ENCODE data around the gene VWF. TPM values are rescaled to one million over a fixed set of nuclear protein-coding genes. Genes with fewer than 3 reads are reported as not detected.

Gene VWF
- total and polyA plus RNA-seq, 10 of the 15 experiments (the other 5 are each of a cell fraction or from before 2014, with no cell fraction given) = 0.08 to 0.23 TPM; not detected in 8

GRCh38 chr12:6132496-6132895 lies 8.0 kb upstream of the VWF start (continued):
- TF ChIP-seq BMI1 (IDR thresholded peaks at IDR 0.05; ENCODE audit: borderline replicate concordance) (no peak), TARDBP (IDR thresholded peaks at IDR 0.05; ENCODE audit: borderline replicate concordance) (no peak), E2F8 (IDR thresholded peaks at IDR 0.05; ENCODE audit: low read depth, partially characterized antibody) (no peak)

GRCh38 chr12:6125310-6125608 lies 789 bp upstream of the VWF start:
- no peak for TF ChIP-seq FOS (IDR thresholded peaks at IDR 0.05; ENCODE audit: borderline replicate concordance, extremely low read depth, insufficient read length)
- TF ChIP-seq CREB1 (IDR thresholded peaks at IDR 0.05; ENCODE audit: low read depth) = no peak
- TF ChIP-seq ZNF217 (IDR thresholded peaks at IDR 0.05) = no peak
- no peak for TF ChIP-seq NR2F1 (conservative IDR thresholded peaks at IDR 0.05)
- TF ChIP-seq POLR2A (IDR thresholded peaks at IDR 0.05; ENCODE audit: low read depth, low read length) = no peak
- TF ChIP-seq, protein P1, sequence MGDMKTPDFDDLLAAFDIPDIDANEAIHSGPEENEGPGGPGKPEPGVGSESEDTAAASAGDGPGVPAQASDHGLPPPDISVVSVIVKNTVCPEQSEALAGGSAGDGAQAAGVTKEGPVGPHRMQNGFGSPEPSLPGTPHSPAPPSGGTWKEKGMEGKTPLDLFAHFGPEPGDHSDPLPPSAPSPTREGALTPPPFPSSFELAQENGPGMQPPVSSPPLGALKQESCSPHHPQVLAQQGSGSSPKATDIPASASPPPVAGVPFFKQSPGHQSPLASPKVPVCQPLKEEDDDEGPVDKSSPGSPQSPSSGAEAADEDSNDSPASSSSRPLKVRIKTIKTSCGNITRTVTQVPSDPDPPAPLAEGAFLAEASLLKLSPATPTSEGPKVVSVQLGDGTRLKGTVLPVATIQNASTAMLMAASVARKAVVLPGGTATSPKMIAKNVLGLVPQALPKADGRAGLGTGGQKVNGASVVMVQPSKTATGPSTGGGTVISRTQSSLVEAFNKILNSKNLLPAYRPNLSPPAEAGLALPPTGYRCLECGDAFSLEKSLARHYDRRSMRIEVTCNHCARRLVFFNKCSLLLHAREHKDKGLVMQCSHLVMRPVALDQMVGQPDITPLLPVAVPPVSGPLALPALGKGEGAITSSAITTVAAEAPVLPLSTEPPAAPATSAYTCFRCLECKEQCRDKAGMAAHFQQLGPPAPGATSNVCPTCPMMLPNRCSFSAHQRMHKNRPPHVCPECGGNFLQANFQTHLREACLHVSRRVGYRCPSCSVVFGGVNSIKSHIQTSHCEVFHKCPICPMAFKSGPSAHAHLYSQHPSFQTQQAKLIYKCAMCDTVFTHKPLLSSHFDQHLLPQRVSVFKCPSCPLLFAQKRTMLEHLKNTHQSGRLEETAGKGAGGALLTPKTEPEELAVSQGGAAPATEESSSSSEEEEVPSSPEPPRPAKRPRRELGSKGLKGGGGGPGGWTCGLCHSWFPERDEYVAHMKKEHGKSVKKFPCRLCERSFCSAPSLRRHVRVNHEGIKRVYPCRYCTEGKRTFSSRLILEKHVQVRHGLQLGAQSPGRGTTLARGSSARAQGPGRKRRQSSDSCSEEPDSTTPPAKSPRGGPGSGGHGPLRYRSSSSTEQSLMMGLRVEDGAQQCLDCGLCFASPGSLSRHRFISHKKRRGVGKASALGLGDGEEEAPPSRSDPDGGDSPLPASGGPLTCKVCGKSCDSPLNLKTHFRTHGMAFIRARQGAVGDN (IDR thresholded peaks at IDR 0.05) = no peak
- TF ChIP-seq, protein P2, sequence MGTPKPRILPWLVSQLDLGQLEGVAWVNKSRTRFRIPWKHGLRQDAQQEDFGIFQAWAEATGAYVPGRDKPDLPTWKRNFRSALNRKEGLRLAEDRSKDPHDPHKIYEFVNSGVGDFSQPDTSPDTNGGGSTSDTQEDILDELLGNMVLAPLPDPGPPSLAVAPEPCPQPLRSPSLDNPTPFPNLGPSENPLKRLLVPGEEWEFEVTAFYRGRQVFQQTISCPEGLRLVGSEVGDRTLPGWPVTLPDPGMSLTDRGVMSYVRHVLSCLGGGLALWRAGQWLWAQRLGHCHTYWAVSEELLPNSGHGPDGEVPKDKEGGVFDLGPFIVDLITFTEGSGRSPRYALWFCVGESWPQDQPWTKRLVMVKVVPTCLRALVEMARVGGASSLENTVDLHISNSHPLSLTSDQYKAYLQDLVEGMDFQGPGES (IDR thresholded peaks at IDR 0.05) = no peak
- TF ChIP-seq RAD51 (IDR thresholded peaks at IDR 0.05) = no peak
- no peak for TF ChIP-seq ASH2L (IDR thresholded peaks at IDR 0.05; ENCODE audit: borderline replicate concordance, low read depth)
- TF ChIP-seq ESRRA (IDR thresholded peaks at IDR 0.05; ENCODE audit: low read length) = no peak
- TF ChIP-seq ELK1 (IDR thresholded peaks at IDR 0.05; ENCODE audit: low read depth, low read length) = no peak
- TF ChIP-seq SP1 (IDR thresholded peaks at IDR 0.05; ENCODE audit: low read depth, low read length) = no peak
- no peak for TF ChIP-seq NR2C2 (IDR thresholded peaks at IDR 0.05; ENCODE audit: borderline replicate concordance, control insufficient read depth, insufficient read length, low read depth)
- ChIA-PET RAD21 (ENCODE audit: unreplicated experiment) (interaction anchor here (0.5 kb wide), 1 partner anchor 564 kb away, joined by 3 read pairs; the partner anchor contains the start of gene ZNF384), POLR2A (no interaction called here), CTCF (no interaction called here), SMC1A (ENCODE audit: uncharacterized antibody, unreplicated experiment) (no interaction called here)
- no peak overlapping the region for H3K9ac ChIP-seq (ENCODE audit: control insufficient read depth, insufficient read depth, low read length)
- H3K4me2 ChIP-seq (ENCODE audit: control insufficient read depth, insufficient read depth) = no peak overlapping the region
- WGBS (ENCODE audit: insufficient coverage, insufficient replicate concordance, low lambda C conversion rate, missing lambda C conversion rate) = 16% methylated on average over 3 of the region's 3 CpGs
- no peak overlapping the region for H2AFZ ChIP-seq (ENCODE audit: control insufficient read depth, low read depth, low read length)
- ATAC-seq = no peak
- intact Hi-C loops (cut with micrococcal nuclease; ENCODE audit: unreplicated experiment) = no loop called here
- BruUV-seq (replicated peaks) = no TSS peak
- no peaks in the 10 kb centered on the region for H4K20me1 ChIP-seq (ENCODE audit: control insufficient read depth, insufficient read depth)
- DNase-seq (ENCODE audit: low read depth, low spot score) = no peak
- no peak for FAIRE-seq
- H3K4me3 ChIP-seq = no peak overlapping the region
- H3K27me3 ChIP-seq (replicated peaks in 1 of 2; ENCODE audit: control insufficient read depth in 2 of 2, insufficient read depth in 2 of 2, low read length in 1 of 2) = peaks cover 0 to 8% of the 10 kb centered on the region in 2 experiments; a peak in 2 of 4 replicates
- in situ Hi-C loops (cut with MboI) = no loop called here
- H3K9me3 ChIP-seq (replicated peaks; ENCODE audit: control insufficient read depth, insufficient read depth, low read length) = no peaks in the 10 kb centered on the region; the same call in 2 of the 3 replicates
- H3K36me3 ChIP-seq (ENCODE audit: control insufficient read depth in 2 of 2, insufficient read depth in 2 of 2, low read length in 1 of 2) = no peaks in the 10 kb centered on the region
- H3K79me2 ChIP-seq (ENCODE audit: control insufficient read depth, insufficient read depth, low read length) = no peaks in the 10 kb centered on the region
- no peak overlapping the region for H3K27ac ChIP-seq (ENCODE audit: control insufficient read depth, insufficient read depth)
- H3K4me1 ChIP-seq (ENCODE audit: control insufficient read depth, insufficient read depth, low read length) = no peaks in the 10 kb centered on the region
